UCSD-AML1 (cell line): Measurements from ENCODE around the gene MT1A.

Source experiments
- DNase-seq: peaks from one replicate; lab custom pipeline; 2025; ENCODE audit not compliant: unreplicated experiment; lab: John Stamatoyannopoulos, UW

MT1A gene

DNA sequence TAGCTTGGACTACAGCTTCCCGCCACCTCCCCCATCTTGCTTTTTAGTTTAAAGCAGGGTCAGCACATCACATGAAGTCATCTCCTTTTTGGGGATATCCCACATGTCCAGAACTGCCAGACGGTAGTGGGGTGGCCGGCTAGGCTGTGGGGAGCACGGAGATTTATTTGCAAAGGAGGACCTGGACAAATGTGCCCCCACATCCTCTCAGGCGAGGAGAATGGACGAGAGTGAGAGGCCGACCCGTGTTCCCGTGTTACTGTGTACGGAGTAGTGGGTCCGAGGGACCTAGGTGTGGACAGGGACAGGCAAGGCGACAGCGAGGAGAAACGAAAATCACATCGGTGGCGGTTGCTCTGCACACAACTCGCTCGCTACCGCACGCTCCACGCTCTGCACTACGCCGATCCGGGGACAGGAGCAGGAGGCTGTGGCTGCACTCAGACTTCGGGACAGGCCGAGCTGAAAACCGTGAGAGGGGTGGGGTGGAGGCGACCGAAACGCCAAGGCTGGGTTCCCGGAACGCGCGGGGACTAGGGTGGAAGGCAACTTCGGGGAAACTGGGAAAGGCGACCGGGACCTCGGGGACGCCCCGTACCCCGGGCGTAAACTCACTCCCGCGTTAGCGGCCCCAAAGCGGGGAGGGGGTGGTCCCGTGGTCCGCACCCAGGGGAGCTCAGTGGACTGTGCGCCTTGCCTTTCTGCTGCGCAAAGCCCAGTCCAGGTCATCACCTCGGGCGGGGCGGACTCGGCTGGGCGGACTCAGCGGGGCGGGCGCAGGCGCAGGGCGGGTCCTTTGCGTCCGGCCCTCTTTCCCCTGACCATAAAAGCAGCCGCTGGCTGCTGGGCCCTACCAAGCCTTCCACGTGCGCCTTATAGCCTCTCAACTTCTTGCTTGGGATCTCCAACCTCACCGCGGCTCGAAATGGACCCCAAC lies at the start of gene MT1A:
TSS of gene MT1A (plus strand) at position 853 of the 937 bp plus-strand sequence. CDS start at position 926, 73 bp downstream.
- DNase-seq: no peak

DNA sequence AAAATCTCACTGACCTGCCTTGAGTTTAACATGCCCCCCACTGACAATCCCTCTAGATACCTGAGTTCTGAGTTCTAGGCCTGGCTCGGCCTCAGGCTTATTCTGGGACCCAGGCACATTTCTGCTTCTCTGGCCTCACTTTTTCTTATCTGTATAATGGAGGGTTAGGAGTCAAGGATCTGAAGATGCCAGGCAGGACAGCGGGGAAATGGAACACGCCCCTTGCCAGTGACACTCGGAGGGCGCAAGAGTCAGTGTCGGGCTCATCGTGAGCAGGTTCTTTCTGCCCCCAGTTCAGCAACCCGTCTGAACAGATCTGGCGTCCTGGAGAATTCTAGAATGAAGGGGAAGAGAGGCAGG lies 49.7 kb upstream of the MT1A start:
- no peak for DNase-seq

DNA sequence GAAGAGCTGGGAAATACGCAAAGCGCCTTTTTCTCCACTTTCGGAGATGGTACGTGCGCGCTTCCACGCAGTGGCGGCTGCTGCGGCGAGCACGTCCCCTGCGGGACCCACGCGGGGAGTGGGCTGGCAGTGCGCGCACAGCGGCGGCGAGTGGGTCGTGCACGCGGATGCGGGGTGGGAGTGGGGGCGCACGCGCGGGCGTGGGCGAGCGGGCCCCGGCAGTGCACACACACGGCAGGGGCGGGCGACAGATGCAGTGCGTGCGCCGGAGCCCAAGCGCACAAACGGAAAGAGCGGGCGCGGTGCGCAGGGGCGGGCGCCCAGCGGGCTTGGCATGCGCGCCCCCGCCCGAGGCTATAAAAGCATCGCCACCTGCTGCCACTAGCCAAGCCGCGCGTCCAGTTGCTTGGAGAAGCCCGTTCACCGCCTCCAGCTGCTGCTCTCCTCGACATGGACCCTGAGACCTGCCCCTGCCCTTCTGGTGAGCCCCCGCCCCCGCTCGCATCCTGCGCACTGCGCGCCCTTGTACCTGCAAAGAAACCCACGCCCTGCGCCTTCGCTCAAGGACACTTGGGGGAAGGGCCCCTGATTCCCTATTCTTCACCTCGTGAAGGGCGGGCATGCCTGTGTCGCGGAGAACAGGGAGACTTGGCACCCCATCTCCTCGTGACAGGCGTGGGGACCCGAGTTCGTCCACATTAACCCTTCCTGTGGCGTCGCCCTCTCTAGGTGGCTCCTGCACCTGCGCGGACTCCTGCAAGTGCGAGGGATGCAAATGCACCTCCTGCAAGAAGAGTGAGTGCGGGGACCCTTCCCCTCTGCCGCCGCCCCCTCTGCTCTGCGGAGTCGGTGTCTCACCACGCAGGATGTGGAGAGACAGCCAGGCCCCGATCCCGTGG lies 49.1 kb upstream of the MT1A start, which contains the start of gene MT3:
TSS of gene MT3 (plus strand) at position 388 of the 899 bp plus-strand sequence. CDS start at position 451, 63 bp downstream.
- DNase-seq: no peak

DNA sequence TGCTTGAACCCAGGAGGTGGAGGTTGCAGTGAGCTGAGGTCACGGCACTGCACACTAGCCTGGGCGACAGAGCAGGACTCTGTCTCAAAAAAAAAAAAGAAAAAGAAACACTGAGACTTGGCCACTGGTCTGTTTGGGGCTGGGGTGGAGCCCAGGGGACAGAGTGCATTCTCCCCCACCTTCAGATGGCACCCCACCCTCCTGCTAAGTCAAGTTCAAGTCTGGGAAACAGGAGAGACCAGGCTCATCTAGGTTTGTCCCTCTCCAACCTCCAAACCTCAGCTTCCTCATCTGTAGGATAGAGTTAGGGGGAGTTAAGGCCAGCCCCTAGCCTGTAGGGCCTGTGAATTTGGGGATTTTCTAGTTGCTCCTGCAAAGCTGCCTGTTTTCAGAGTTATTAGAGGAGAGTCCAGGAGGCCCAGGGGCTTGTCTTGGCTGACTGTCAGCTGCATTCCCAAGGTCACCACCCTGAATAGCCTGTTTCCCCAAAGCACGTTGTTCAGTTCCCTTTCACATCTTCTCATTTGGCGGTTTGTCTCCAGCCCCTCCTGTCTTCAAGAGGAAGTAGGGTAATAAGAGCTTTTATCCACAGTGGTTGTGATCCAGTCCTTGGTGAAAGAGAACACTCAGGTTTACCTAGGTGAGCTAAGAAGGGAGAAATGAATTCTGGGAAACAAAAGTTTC lies 46.9 kb upstream of the MT1A start:
- DNase-seq: peak; percentile 29

DNA sequence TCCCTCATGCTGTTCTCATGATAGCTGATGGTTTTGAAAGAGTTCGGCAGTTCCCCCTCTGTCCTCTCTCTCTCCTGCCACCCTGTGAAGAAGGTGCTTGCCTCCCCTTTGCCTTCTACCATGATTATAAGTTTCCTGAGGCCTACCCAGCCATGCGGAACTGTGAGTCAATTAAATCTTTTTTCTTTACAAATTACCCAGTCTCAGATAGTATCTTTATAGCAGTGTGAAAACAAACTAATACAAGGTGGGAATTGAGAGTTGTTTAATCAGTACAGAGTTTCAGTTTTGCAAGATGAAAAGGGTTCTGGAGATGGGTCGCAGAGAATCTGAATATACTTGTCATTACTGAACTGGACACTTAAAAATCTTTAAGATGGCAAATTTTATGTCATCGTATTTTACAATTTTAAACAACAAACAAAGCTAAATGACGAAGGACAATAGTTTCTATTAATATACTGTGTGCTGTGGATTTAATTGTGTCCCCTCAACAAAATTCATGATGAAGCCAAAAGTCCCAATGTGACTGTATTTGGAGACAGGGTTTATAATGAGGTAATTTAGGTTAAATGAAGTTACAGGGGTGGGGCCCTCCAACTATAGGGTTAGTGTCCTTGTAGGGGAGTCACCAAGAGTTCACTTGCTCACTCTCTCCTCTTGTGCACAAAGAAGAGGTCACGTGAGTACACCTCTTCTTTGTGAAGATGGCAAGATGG lies 44.7 kb upstream of the MT1A start:
- DNase-seq: no peak

DNA sequence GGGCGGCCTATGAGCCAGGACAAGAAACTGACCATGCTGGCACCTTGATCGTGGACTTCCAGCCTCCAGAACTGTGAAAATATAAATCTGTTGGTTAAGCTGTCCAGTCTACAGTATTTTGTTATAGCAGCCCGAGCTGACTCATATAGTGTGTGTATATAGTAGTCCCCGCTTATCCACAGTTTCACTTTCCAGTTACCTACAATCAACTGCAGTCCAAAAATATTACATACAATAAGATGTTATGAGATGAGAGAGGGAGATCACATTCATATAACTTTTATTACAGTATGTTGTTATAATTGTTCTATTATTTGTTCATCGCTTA lies 44.2 kb upstream of the MT1A start:
- DNase-seq: no peak

DNA sequence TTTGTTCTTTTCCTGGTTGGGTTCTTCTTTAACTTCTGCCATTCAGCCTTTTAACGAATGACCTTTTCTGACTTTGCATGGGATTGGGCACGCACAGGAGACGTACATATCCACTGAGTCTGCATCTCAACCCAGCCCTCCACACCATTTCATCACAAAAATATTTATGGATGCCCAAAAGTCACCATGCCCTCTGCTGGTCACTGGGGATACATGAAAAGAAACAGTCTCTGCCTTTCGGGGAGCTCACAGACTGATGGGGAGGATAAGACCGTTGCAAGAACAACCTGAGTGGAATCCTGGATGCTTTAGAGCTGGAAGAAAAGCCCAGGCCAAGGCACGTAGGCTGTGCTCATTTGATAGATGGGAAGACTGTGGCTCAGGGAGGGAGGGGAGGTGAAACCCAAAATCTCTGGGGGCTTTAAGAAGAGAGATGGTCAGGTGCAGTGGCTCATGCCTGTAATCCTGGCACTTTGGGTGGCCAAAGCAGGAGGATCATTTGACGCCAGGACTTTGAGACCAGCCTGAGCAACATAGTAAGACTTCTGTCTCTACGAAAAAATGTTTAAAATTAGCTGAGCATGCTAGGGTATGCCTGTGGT lies 38.0 kb upstream of the MT1A start:
- DNase-seq: peak; percentile 28

DNA sequence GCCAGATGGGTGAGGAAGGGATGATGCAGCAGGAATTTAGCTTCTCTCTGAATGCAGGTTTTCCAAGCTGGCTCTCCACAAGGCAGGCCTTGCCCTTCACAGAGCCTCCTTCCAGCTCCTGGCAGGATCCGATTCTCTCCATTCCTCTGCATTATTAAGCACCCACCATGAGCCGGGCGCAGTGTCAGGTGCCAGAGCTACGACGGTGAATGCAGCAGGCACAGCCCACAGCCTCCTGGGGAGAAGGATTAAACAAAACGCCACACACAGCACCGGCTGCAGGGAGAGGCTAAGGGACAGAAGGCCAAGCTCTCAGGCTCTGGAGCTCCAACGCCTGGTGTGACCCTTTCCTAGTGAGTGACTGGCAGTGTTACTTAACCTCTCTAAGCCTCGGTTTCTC lies 37.1 kb upstream of the MT1A start:
- no peak for DNase-seq

DNA sequence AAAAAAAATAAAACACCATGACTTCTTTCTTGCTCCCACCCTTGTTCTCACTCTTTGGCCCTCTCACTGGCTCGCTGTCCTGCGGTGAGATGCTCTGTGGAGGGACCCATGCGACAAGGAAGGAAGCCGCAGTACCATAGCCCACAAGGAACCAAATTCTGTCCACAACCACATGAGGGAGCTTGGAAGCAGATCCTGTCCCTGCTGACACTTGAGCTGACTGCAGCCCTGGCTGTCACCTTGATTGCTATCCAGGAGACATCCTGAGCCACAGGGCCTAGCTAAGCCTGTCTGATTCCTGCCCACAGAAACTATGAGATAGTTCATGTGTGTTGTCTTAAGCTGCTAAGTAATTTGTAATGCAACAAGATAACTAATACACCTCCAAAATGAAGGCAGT lies 34.9 kb upstream of the MT1A start:
- peak; percentile 49 for DNase-seq

DNA sequence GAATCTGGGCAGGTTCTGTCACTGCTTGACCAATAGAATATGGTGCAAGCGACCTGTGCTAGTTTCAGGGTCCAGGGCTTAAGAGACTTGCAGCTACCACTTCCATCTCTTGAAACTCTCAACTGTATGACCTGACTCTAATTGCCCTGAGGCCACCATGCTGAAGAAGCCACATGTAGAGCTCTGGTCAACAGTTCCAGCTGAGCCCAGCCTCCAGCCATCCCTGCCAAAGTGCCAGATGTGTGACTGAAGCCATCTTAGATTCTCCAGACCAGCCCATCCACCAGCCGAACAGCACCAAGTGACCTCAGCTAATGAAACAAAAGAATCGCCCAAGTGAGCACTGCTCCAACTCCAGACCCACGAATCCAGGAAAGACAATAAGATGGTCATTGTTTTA lies 33.5 kb upstream of the MT1A start:
- no peak for DNase-seq

DNA sequence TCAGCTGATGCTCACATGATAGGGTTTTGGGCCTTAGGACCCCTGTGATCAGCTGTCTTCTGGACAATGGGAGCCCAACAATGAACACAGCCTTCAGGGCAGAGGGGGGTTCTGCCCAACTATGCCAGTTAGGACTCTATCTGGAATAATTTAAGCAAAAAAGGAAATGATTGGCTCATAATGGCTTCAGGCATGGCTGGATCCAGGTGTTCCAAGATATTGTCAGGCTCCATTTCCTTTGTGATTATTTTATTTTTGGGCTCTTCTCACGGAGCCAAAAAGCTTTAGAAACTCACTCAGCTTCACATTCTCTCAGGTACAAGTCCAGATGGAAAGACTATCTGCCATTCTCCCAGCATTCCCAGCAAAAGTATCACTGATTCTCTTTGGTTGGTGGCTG lies 33.0 kb upstream of the MT1A start:
- DNase-seq: no peak

DNA sequence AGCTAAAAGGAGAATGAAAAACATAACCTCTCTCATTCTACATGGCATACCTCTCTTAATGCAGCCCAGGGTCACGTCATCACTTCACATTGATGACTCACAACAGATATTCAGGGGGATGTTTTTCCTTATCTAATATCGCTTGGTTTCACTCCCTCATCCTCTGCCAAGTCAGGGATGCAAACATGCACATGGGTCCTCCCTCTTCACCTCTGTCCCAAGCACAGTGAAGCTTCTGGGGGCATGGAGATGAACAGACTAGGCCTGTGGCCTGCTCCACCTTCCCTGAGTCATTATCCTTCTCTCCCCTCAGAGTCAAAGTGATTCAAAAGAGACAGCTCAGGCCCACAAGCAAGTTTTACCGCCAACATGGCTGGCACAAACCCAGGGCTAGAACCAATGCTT lies 32.4 kb upstream of the MT1A start:
- no peak for DNase-seq

DNA sequence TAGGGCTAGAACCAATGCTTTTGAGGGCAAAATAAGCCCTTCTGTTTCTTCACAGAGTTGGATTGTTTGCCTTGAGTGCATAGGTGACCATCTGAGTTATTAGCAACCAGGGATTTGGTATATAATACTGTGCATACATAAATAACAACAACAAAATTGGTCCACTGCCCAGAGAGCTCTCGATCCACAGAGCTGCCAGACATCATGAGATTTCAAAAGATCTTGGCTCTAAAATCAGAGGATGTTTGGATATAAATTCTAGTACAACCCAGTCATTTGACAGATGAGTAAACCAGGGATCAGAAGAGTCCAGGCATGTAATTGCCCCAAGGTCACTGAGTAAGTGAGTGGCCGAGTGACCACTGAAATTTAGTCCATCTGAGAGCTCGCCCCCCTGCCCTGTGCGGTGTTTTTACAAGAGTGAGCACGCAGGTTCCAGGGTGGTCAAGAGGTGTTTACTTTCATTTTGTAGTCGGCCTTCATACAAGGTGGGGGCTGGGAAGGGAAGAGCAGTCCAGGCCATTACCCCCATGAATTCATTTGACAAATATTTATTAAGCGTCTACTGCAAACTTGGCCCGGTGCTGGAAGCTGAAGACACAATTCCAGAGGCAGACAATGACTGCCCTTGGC lies 31.9 kb upstream of the MT1A start:
- no peak for DNase-seq

DNA sequence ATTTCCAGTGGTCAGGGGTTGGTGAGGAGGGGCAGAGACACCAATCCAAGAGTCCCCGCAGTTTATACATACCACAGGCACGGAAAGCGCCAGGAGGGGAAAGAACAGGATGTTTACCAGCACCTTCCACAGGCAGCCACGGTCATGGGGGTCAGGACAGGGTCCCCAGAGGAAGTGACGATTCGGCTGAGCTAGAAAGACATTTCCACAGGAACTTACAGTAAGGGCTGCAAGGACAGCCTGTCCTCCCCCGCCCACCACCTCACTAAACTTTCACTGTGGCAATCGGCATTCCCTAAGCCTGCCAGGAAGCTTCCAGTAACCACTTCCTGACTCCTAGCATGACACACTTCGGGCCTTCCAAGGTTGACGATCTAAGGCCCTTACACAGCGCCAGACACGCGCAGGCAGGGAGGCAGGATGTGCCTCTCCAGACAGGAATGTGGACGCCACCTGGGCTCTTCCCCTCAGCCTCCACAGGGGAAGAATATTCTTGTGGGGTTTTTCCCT lies 31.3 kb upstream of the MT1A start:
- DNase-seq: peak; percentile 75

DNA sequence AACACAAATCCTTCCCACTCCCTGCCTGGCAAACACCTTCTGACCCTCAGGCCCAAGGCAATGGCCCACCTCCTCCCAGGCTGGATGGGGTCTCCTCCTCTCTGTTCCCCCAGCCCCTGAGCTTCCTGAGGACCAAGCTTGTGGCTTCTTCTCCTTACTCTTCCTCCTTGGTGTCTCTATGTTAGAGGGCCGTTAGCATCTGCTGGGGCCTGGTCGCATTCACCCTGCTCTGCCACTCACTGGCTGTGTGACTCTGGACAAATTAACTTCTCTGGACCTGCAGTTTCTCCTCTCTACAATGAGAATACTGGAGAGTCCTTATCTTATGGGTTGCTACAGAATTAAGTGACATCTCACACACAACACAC lies 30.8 kb upstream of the MT1A start:
- peak; percentile 55 for DNase-seq

DNA sequence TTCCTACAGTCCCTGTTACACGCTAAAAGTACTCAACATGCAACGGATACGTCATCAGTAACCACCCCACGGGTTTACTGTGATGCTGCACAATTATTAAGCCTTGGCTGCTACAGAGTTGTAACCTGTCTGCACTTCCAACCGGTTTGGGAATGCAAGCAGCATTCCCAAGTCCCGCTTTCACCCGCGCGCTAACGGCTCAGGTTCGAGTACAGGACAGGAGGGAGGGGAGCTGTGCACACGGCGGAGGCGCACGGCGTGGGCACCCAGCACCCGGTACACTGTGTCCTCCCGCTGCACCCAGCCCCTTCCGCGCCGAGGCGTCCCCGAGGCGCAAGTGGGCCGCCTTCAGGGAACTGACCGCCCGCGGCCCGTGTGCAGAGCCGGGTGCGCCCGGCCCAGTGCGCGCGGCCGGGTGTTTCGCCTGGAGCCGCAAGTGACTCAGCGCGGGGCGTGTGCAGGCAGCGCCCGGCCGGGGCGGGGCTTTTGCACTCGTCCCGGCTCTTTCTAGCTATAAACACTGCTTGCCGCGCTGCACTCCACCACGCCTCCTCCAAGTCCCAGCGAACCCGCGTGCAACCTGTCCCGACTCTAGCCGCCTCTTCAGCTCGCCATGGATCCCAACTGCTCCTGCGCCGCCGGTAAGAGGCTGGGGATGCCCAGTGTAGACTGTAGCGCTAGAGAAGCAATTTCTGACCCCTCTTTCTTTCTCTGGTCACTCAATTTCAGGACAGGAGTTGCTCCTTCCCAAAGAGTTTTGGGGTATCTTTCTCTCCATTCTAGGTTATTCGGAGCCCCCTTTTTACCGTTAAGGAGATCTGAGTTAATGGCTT lies 30.2 kb upstream of the MT1A start, which contains the start of gene MT2A:
TSS of gene MT2A (plus strand) at position 542 of the 833 bp plus-strand sequence. CDS start at position 614, 72 bp downstream.
- DNase-seq: peak; percentile 96

DNA sequence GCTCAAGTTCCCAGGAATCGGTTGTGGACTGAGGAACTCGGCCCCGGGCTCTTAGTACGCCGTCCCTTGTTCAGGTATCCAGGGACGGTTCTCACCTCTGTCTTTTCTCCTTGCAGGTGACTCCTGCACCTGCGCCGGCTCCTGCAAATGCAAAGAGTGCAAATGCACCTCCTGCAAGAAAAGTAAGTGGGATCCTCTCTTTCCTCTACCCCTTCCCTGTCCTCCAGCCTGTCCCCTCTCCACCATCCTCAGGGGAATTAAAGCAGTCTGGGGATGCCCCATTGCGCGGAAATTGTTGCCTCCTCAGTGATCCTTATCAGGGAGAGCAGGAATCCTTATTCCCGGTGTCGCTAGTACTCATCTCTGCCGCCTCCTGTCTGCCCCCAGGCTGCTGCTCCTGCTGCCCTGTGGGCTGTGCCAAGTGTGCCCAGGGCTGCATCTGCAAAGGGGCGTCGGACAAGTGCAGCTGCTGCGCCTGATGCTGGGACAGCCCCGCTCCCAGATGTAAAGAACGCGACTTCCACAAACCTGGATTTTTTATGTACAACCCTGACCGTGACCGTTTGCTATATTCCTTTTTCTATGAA lies 29.5 kb upstream of the MT1A start:
- no peak for DNase-seq

DNA sequence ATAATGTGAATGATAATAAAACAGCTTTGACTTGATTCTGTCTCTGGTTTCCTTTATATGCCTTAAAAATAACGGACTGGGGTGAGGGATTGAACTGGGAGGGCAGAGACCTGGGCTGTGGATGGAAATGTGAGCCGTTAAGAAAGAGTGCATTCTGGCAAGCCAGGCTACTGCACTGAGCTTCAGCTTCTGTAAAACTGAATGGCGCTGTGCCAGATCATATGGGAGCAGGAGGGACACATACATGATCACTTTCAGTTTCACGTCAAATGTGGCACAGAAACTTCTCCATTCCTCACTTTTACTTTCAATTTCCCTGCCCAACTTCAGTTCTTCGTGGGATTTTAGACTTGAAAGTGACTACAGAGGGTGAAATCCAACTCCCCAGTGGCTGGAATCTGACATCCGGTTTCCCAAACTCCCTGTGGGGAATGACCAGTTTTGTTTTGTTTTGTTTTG lies 29.0 kb upstream of the MT1A start:
- DNase-seq: peak; percentile 47
